SK-N-SH treated with all-trans-retinoic acid at 6 μM for 48 hours (cell line): ENCODE measurements around the gene PPP1R12B.

ENCODE experiments used
- CREB5 ChIP-seq: fragments of 250-450 bp; sonication (Bioruptor Pico); IDR thresholded peaks from 2 replicates; pipeline ENCODE4 v1.5.1; 2020; ENCODE audit warnings: low read depth, mild to moderate bottlenecking, moderate library complexity
- CSDC2 ChIP-seq: fragments of 250-450 bp; sonication (Bioruptor Pico); IDR thresholded peaks from 2 replicates; pipeline ENCODE4 v1.5.0; 2020; ENCODE audit warnings: mild to moderate bottlenecking, moderate library complexity
- GLIS3 ChIP-seq: fragments of 250-450 bp; sonication (Bioruptor Pico); IDR thresholded peaks from 2 replicates; pipeline ENCODE4 v1.5.0; 2020; ENCODE audit warnings: mild to moderate bottlenecking, moderate library complexity
- RARB ChIP-seq: fragments of 250-450 bp; sonication (Bioruptor Pico); IDR thresholded peaks from 2 replicates; pipeline ENCODE4 v1.8.0; 2021; ENCODE audit warnings: mild to moderate bottlenecking, moderate library complexity
- ZFP3 ChIP-seq: fragments of 250-450 bp; sonication (Bioruptor Pico); IDR thresholded peaks from 2 replicates; pipeline ENCODE4 v1.5.0; 2020; ENCODE audit warnings: mild to moderate bottlenecking, moderate library complexity
- ZNF565 ChIP-seq: fragments of 450-650 bp; formaldehyde crosslinking; conservative IDR thresholded peaks from 2 replicates; pipeline ENCODE4 v1.5.0; 2020; ENCODE audit warnings: low read depth, mild to moderate bottlenecking, moderate library complexity

- TF ChIP-seq ZNF565 (CRISPR knock-in tag) (no peak), RARB (CRISPR knock-in tag) (no peak), ZFP3 (CRISPR knock-in tag) (no peak), CSDC2 (no peak), CREB5 (no peak), GLIS3 (CRISPR knock-in tag) (no peak)
Measured at GRCh38 chr1:202302166-202302565, 46.3 kb upstream of the PPP1R12B start.
